Ascending aorta (tissue), 2 donors: ENCODE data around the gene ADGRV1. TPM values are rescaled to one million over a fixed set of nuclear protein-coding genes. Genes with fewer than 3 reads are reported as not detected.

ENCODE experiments used
- DNase-seq, 2 donors: peaks; one replicate each; pipeline ENCODE4 v3.0.0-alpha.2; 2019; ENCODE audit warnings: low spot score in 2 of 2
- H3K27ac ChIP-seq, 2 donors: fragments of 200-600 bp; sonication (generic); one replicate each; pipeline ENCODE4 v1.5.1; 2016 to 2017; ENCODE audit warnings: mild to moderate bottlenecking in 1 of 2
- H3K27me3 ChIP-seq: fragments of 200-600 bp; sonication (generic); one replicate; pipeline ENCODE4 v1.5.1; 2017
- H3K36me3 ChIP-seq, 2 donors: fragments of 200-600 bp; sonication (generic); one replicate each; pipeline ENCODE4 v1.5.1; 2016
- H3K4me1 ChIP-seq, 2 donors: fragments of 200-600 bp; sonication (generic); one replicate each; pipeline ENCODE4 v1.5.1; 2016 to 2017; ENCODE audit warnings: mild to moderate bottlenecking in 1 of 2
- H3K4me3 ChIP-seq, 2 donors: fragments of 200-600 bp; sonication (generic); one replicate each; pipeline ENCODE4 v1.5.1; 2016 to 2017; ENCODE audit warnings: mild to moderate bottlenecking in 1 of 2
- H3K9me3 ChIP-seq, 2 donors: fragments of 200-600 bp; sonication (generic); one replicate each; pipeline ENCODE4 v1.5.1; 2016
- CTCF ChIP-seq, 3 experiments: fragments of 200-600 bp in 2 of 3; fragments of 450-650 bp in 1 of 3; sonication (generic) in 2 of 3; IDR thresholded peaks; one replicate each; pipeline ENCODE4 v1.5.1; 2016 to 2019; ENCODE audit warnings: antibody characterized with exemption in 3 of 3, mild to moderate bottlenecking in 1 of 3, moderate library complexity in 1 of 3
- intact Hi-C: fragments of 100-400 bp; cut with DNase I; formaldehyde crosslinking; loops from one replicate; pipeline ENCODE4 v1.15.1; 2023
- total RNA-seq: library from RNA; depleted of rRNA; stranded (reverse); fragments of >200 nt; gene quantifications from one replicate; pipeline ENCODE4 v1.1.0, GENCODE V29; 2016

The ADGRV1 gene
- total RNA-seq, 1 donor from 2014 or later: 6.9 TPM

GRCh38 chr5:90824436-90824835, 265.8 kb downstream of the ADGRV1 start:
- DNase-seq: no peak
- intact Hi-C loops: no loop called here
- Histone ChIP-seq H3K27me3 (no peaks in the 10 kb centered on the region), H3K4me1 (no peaks in the 10 kb centered on the region), H3K27ac (no peak overlapping the region), H3K9me3 (no peaks in the 10 kb centered on the region), H3K36me3 (no peaks in the 10 kb centered on the region), H3K4me3 (no peak overlapping the region)
- TF ChIP-seq CTCF (IDR thresholded peaks at IDR 0.05): no peak

GRCh38 chr5:90830058-90830457, 271.5 kb downstream of the ADGRV1 start:
- Histone ChIP-seq H3K9me3 (no peaks in the 10 kb centered on the region), H3K4me1 (no peaks in the 10 kb centered on the region), H3K27ac (no peak overlapping the region), H3K27me3 (no peaks in the 10 kb centered on the region), H3K4me3 (no peak overlapping the region), H3K36me3 (no peaks in the 10 kb centered on the region)
- DNase-seq: no peak
- intact Hi-C loops: no loop called here
- no peak for TF ChIP-seq CTCF (IDR thresholded peaks at IDR 0.05)

GRCh38 chr5:90833753-90834152, 275.2 kb downstream of the ADGRV1 start:
- Histone ChIP-seq H3K36me3 (no peaks in the 10 kb centered on the region), H3K27ac (no peak overlapping the region), H3K27me3 (no peaks in the 10 kb centered on the region), H3K9me3 (no peaks in the 10 kb centered on the region), H3K4me1 (no peaks in the 10 kb centered on the region), H3K4me3 (no peak overlapping the region)
- DNase-seq: no peak
- TF ChIP-seq CTCF (IDR thresholded peaks at IDR 0.05): no peak
- intact Hi-C loops: no loop called here

- TF ChIP-seq CTCF (IDR thresholded peaks at IDR 0.05): no peak
- no peak overlapping the region for H3K4me3 ChIP-seq
- H3K36me3 ChIP-seq: no peaks in the 10 kb centered on the region
- no peak for DNase-seq
- intact Hi-C loops: no loop called here
- H3K9me3 ChIP-seq: no peaks in the 10 kb centered on the region
- no peaks in the 10 kb centered on the region for H3K27me3 ChIP-seq
- H3K4me1 ChIP-seq: no peaks in the 10 kb centered on the region
- no peak overlapping the region for H3K27ac ChIP-seq
Observed at GRCh38 chr5:90834711-90835110, 276.1 kb downstream of the ADGRV1 start.

GRCh38 chr5:90843443-90843842, 284.8 kb downstream of the ADGRV1 start:
- Histone ChIP-seq H3K9me3 (no peaks in the 10 kb centered on the region), H3K4me1 (no peaks in the 10 kb centered on the region), H3K4me3 (no peak overlapping the region), H3K27me3 (no peaks in the 10 kb centered on the region), H3K36me3 (no peaks in the 10 kb centered on the region), H3K27ac (no peak overlapping the region)
- TF ChIP-seq CTCF (IDR thresholded peaks at IDR 0.05): no peak
- intact Hi-C loops: no loop called here
- no peak for DNase-seq

GRCh38 chr5:90844931-90845330, 286.3 kb downstream of the ADGRV1 start:
- no peak for TF ChIP-seq CTCF (IDR thresholded peaks at IDR 0.05)
- DNase-seq: no peak
- H3K36me3 ChIP-seq: no peaks in the 10 kb centered on the region
- H3K4me1 ChIP-seq: no peaks in the 10 kb centered on the region
- H3K27ac ChIP-seq: no peak overlapping the region
- intact Hi-C loops: no loop called here
- no peak overlapping the region for H3K4me3 ChIP-seq
- no peaks in the 10 kb centered on the region for H3K27me3 ChIP-seq
- H3K9me3 ChIP-seq: no peaks in the 10 kb centered on the region
